Sigmoid colon (tissue), 7 donors: ENCODE data around the gene WNK2. TPM values are rescaled to one million over a fixed set of nuclear protein-coding genes. Genes with fewer than 3 reads are reported as not detected.

Experiments
- DNase-seq: peaks from one replicate; pipeline ENCODE4 v3.0.0-alpha.2; 2019
- H3K27ac ChIP-seq, 4 donors: fragments of 200-600 bp; sonication (generic); one replicate each; pipeline ENCODE4 v1.5.1; 2016 to 2019; ENCODE audit warnings: mild to moderate bottlenecking in 1 of 4
- H3K27me3 ChIP-seq, 3 donors: fragments of 200-600 bp; sonication (generic); one replicate each; pipeline ENCODE4 v1.5.1; 2019; ENCODE audit warnings: mild to moderate bottlenecking in 1 of 3
- H3K36me3 ChIP-seq, 4 donors: fragments of 200-600 bp; sonication (generic); one replicate each; pipeline ENCODE4 v1.5.1; 2016 to 2019
- H3K4me1 ChIP-seq, 4 donors: fragments of 200-600 bp; sonication (generic); one replicate each; pipeline ENCODE4 v1.5.1; 2017 to 2019
- H3K4me3 ChIP-seq, 4 donors: fragments of 200-600 bp; sonication (generic); one replicate each; pipeline ENCODE4 v1.5.1; 2017 to 2019; ENCODE audit warnings: mild to moderate bottlenecking in 2 of 4, moderate library complexity in 1 of 4
- H3K9me3 ChIP-seq, 4 donors: fragments of 200-600 bp in 3 of 4; sonication (generic) in 3 of 4; one replicate each; pipeline versions ENCODE4 v1.5.1 to v1.6.1; 2013 to 2019
- EP300 ChIP-seq, 4 donors: sonication (generic); formaldehyde crosslinking; IDR thresholded peaks; one replicate each; pipeline ENCODE4 v1.6.1; 2017; ENCODE audit warnings: antibody characterized with exemption in 4 of 4
- POLR2A ChIP-seq, 2 donors: fragments of 450-650 bp; IDR thresholded peaks; one replicate each; pipeline ENCODE4 v1.6.1; 2016; ENCODE audit warnings: antibody characterized with exemption in 2 of 2, mild to moderate bottlenecking in 2 of 2, moderate library complexity in 2 of 2
- POLR2AphosphoS5 ChIP-seq, 4 donors: sonication (generic); formaldehyde crosslinking; IDR thresholded peaks; one replicate each; pipeline ENCODE4 v1.6.1; 2017; ENCODE audit warnings: antibody characterized with exemption in 4 of 4
- WGBS, 2 donors: extraction: QIAGEN DNeasy Blood & Tissue Kit; methylation state at CpG; one replicate each; pipeline ENCODE4 v1.1.7; 2013; 5-methylcytosine and 5-hydroxymethylcytosine counted together
- intact Hi-C: fragments of 100-400 bp; cut with DNase I; formaldehyde crosslinking; loops from one replicate; pipeline ENCODE4 v1.15.1; 2023
- polyA plus RNA-seq, 3 donors: library from polyadenylated mRNA; stranded (reverse); fragments of 200-250 nt; gene quantifications; one replicate each; pipeline ENCODE4 v1.2.3, GENCODE V29; 2013
- total RNA-seq, 4 donors: library from RNA; depleted of rRNA; stranded (reverse); fragments of >200 nt; gene quantifications; one replicate each; pipeline ENCODE4 v1.1.0, GENCODE V29; 2016
- TF ChIP-seq, protein P1 (sequence below), 4 experiments: fragments of 450-650 bp in 3 of 4; fragments of 200-600 bp in 1 of 4; IDR thresholded peaks; one replicate each; pipeline ENCODE4 v1.5.1; 2016 to 2019; ENCODE audit warnings: antibody characterized with exemption in 4 of 4, mild to moderate bottlenecking in 3 of 4, moderate library complexity in 2 of 4
- donor health status: healthy with polysubstance abuse.
- donor health status: Bipolar disorder and iron deficiency.
- donor health status: healthy.

Gene WNK2
- total and polyA plus RNA-seq, 7 donors, result 12.6 to 95.8 (median 20.0) TPM

DNA sequence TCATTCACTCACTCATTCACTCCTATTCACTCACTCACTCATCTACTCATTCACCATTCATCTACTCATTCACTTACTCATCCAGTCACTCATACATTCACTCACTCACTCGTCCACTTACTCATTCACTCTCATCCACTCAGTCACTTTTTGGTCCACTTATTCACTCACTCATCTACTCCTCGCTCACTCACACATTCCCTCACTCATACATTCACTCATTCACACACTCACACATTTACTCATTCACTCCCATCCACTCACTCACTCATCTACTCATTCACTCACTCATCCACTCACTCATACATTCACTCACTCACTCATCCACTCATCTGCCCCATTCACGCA lies 27.7 kb downstream of the WNK2 start:
- no peak overlapping the region for H3K27ac ChIP-seq
- no peaks in the 10 kb centered on the region for H3K27me3 ChIP-seq
- 94 to 96% methylated on average over 3 of the region's 3 CpGs for WGBS, 2 donors
- no peaks in the 10 kb centered on the region for H3K36me3 ChIP-seq
- no peak for DNase-seq
- H3K9me3 ChIP-seq, result peaks cover 0 to 5% (median 0%) of the 10 kb centered on the region in 4 donors
- intact Hi-C loops, result no loop called here
- H3K4me1 ChIP-seq, result peaks cover 0 to 39% (median 29%) of the 10 kb centered on the region in 4 donors
- TF ChIP-seq POLR2A (IDR thresholded peaks at IDR 0.05), result no peak
- TF ChIP-seq, protein P1, sequence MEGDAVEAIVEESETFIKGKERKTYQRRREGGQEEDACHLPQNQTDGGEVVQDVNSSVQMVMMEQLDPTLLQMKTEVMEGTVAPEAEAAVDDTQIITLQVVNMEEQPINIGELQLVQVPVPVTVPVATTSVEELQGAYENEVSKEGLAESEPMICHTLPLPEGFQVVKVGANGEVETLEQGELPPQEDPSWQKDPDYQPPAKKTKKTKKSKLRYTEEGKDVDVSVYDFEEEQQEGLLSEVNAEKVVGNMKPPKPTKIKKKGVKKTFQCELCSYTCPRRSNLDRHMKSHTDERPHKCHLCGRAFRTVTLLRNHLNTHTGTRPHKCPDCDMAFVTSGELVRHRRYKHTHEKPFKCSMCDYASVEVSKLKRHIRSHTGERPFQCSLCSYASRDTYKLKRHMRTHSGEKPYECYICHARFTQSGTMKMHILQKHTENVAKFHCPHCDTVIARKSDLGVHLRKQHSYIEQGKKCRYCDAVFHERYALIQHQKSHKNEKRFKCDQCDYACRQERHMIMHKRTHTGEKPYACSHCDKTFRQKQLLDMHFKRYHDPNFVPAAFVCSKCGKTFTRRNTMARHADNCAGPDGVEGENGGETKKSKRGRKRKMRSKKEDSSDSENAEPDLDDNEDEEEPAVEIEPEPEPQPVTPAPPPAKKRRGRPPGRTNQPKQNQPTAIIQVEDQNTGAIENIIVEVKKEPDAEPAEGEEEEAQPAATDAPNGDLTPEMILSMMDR (IDR thresholded peaks at IDR 0.05), result no peak
- no peak for TF ChIP-seq EP300 (IDR thresholded peaks at IDR 0.05)
- TF ChIP-seq POLR2AphosphoS5 (IDR thresholded peaks at IDR 0.05), result no peak
- H3K4me3 ChIP-seq, result no peak overlapping the region

DNA sequence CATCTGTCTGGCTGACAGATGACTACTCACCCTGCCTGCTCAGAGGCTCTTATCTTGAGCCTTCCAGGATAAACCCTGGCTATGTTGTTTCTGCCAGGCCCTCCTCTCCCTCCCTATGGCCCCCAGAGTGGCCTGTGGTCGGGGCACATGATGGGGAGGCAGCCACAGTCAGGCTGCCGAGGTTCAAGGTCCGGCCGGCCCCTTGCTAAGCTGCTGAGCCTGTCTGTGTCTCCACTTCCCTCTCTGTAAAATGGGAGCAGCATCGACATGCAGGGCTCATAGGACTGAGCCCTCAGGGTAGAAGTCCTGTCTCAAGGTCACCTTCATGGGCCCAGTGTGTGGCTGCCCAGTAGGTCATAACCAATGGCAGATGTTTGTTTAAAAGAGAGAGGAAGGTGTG lies 28.5 kb downstream of the WNK2 start:
- Histone ChIP-seq H3K36me3 (no peaks in the 10 kb centered on the region), H3K27ac (peak overlapping the region in 3 of 4 donors; percentile 21 to 56 (median 28)), H3K4me3 (no peak overlapping the region), H3K9me3 (peaks cover 0 to 5% (median 0%) of the 10 kb centered on the region in 4 donors), H3K4me1 (peaks cover 0 to 32% (median 22%) of the 10 kb centered on the region in 4 donors), H3K27me3 (no peaks in the 10 kb centered on the region)
- intact Hi-C loops, result no loop called here
- no peak for DNase-seq
- TF ChIP-seq POLR2A (IDR thresholded peaks at IDR 0.05) (no peak), EP300 (IDR thresholded peaks at IDR 0.05) (no peak), POLR2AphosphoS5 (IDR thresholded peaks at IDR 0.05) (no peak)
- TF ChIP-seq, protein P1 (IDR thresholded peaks at IDR 0.05), result no peak
- WGBS, 2 donors, result 79 to 84% methylated on average over 5 of the region's 5 CpGs

- Histone ChIP-seq H3K27ac (no peak overlapping the region), H3K36me3 (no peaks in the 10 kb centered on the region), H3K27me3 (no peaks in the 10 kb centered on the region), H3K4me3 (no peak overlapping the region), H3K4me1 (peaks cover 0 to 37% (median 28%) of the 10 kb centered on the region in 4 donors), H3K9me3 (peaks cover 0 to 5% (median 0%) of the 10 kb centered on the region in 4 donors)
- TF ChIP-seq, protein P1 (IDR thresholded peaks at IDR 0.05), result no peak
- no peak for TF ChIP-seq POLR2A (IDR thresholded peaks at IDR 0.05)
- TF ChIP-seq EP300 (IDR thresholded peaks at IDR 0.05), result no peak
- TF ChIP-seq POLR2AphosphoS5 (IDR thresholded peaks at IDR 0.05), result no peak
- intact Hi-C loops, result no loop called here
- WGBS, 2 donors, result 42 to 83% methylated on average over 1 of the region's 1 CpG
- no peak for DNase-seq
These were observed 32.1 kb downstream of the WNK2 start for GRCh38 chr9:93216073-93216365.

- peak overlapping the region in 3 of 4 donors; percentile 7 to 36 (median 35) for H3K27ac ChIP-seq
- intact Hi-C loops, result no loop called here
- no peak for DNase-seq
- WGBS, 2 donors, result 27 to 69% methylated on average over 5 of the region's 5 CpGs
- TF ChIP-seq POLR2AphosphoS5 (IDR thresholded peaks at IDR 0.05) (no peak), EP300 (IDR thresholded peaks at IDR 0.05) (no peak), POLR2A (IDR thresholded peaks at IDR 0.05) (no peak)
- TF ChIP-seq, protein P1 (IDR thresholded peaks at IDR 0.05), result no peak
- H3K27me3 ChIP-seq, result no peaks in the 10 kb centered on the region
- peaks cover 0 to 42% (median 32%) of the 10 kb centered on the region in 4 donors for H3K4me1 ChIP-seq
- no peaks in the 10 kb centered on the region for H3K36me3 ChIP-seq
- H3K9me3 ChIP-seq, result peaks cover 0 to 5% (median 0%) of the 10 kb centered on the region in 4 donors
- H3K4me3 ChIP-seq, result no peak overlapping the region
These were observed 33.8 kb downstream of the WNK2 start for GRCh38 chr9:93217706-93218105.

- Histone ChIP-seq H3K27ac (peak overlapping the region in 2 of 4 donors; percentile 7 to 35), H3K9me3 (peaks cover 0 to 5% (median 0%) of the 10 kb centered on the region in 4 donors), H3K4me1 (peaks cover 0 to 46% (median 36%) of the 10 kb centered on the region in 4 donors), H3K4me3 (no peak overlapping the region), H3K27me3 (no peaks in the 10 kb centered on the region), H3K36me3 (no peaks in the 10 kb centered on the region)
- DNase-seq, result no peak
- TF ChIP-seq POLR2AphosphoS5 (IDR thresholded peaks at IDR 0.05), result no peak
- intact Hi-C loops, result no loop called here
- 50 to 60% methylated on average over 6 of the region's 6 CpGs for WGBS, 2 donors
These were observed 34.2 kb downstream of the WNK2 start for GRCh38 chr9:93218161-93218560.
